IPS DF 6.9 (cell line): ENCODE measurements around the gene CHCHD6.
A peak's percentile ranks its signal among the peaks of the same experiment; 100 is the strongest.

ENCODE experiments used
- DNase-seq: peaks from one replicate; pipeline ENCODE4 v3.0.0-alpha.2; 2013; ENCODE audit warnings: low read depth, low spot score
- H3K27ac ChIP-seq: one replicate; pipeline ENCODE4 v1.5.1; 2013; ENCODE audit warnings: low read length, control low read depth
- H3K27me3 ChIP-seq: 2 replicates; pipeline ENCODE4 v1.6.1; 2013; ENCODE audit warnings: mild to moderate bottlenecking, low read length; ENCODE audit not compliant: control insufficient read depth, insufficient read depth
- H3K36me3 ChIP-seq: 2 replicates; pipeline ENCODE4 v1.6.1; 2013; ENCODE audit warnings: low read length; ENCODE audit not compliant: control insufficient read depth, insufficient read depth
- H3K4me1 ChIP-seq: 2 replicates; pipeline ENCODE4 v1.6.1; 2013; ENCODE audit warnings: low read length; ENCODE audit not compliant: control insufficient read depth, insufficient read depth
- H3K4me3 ChIP-seq: 2 replicates; pipeline ENCODE4 v1.5.1; 2013; ENCODE audit warnings: mild to moderate bottlenecking, low read length
- H3K9me3 ChIP-seq: 2 replicates; pipeline ENCODE4 v1.6.1; 2013; ENCODE audit warnings: low read length, inconsistent platforms; ENCODE audit not compliant: control insufficient read depth, insufficient read depth
- WGBS: extraction: QIAGEN DNeasy Blood & Tissue Kit; methylation state at CpG from one replicate; pipeline ENCODE4 v1.1.7; 2013; ENCODE audit warnings: mixed read lengths, missing lambda C conversion rate; ENCODE audit not compliant: insufficient read length, insufficient coverage; 5-methylcytosine and 5-hydroxymethylcytosine counted together

CHCHD6 gene

GRCh38 chr3:126976906-126977305 is 272.9 kb downstream of the CHCHD6 start:
- Histone ChIP-seq H3K4me1 (no peaks in the 10 kb centered on the region), H3K27ac (no peak overlapping the region), H3K36me3 (no peaks in the 10 kb centered on the region), H3K9me3 (no peaks in the 10 kb centered on the region), H3K4me3 (no peak overlapping the region), H3K27me3 (no peaks in the 10 kb centered on the region)
- no CpG with 5 or more reads among the region's 7 CpGs for WGBS
- no peak for DNase-seq

DNA sequence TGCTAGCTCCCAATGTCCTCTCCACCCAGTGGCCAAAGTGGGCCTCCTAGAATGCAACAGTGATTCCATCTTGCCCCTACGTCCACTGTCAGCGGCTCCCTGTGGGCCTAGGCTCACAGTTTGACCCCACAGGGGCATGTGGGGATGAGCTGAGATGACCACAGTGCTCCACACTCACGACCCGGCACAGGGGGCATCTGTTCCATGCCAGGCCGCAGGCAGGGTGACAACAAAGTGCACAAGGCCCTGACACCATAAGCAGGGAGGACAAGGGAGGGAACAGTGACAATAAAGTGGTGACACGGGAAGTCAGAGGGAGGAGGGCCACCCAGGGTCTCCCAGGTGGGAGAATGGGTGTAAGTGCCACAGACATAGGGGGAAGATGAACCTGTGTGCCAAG is 273.8 kb downstream of the CHCHD6 start:
- Histone ChIP-seq H3K27ac (no peak overlapping the region), H3K27me3 (no peaks in the 10 kb centered on the region), H3K4me3 (no peak overlapping the region), H3K36me3 (no peaks in the 10 kb centered on the region), H3K4me1 (no peaks in the 10 kb centered on the region), H3K9me3 (no peaks in the 10 kb centered on the region)
- DNase-seq = no peak
- WGBS = no CpG with 5 or more reads among the region's 6 CpGs

GRCh38 chr3:126978291-126978690 is 274.3 kb downstream of the CHCHD6 start:
- Histone ChIP-seq H3K36me3 (no peaks in the 10 kb centered on the region), H3K4me3 (no peak overlapping the region), H3K9me3 (no peaks in the 10 kb centered on the region), H3K27me3 (no peaks in the 10 kb centered on the region), H3K27ac (no peak overlapping the region), H3K4me1 (no peaks in the 10 kb centered on the region)
- WGBS = no CpG with 5 or more reads among the region's 5 CpGs
- no peak for DNase-seq

DNA sequence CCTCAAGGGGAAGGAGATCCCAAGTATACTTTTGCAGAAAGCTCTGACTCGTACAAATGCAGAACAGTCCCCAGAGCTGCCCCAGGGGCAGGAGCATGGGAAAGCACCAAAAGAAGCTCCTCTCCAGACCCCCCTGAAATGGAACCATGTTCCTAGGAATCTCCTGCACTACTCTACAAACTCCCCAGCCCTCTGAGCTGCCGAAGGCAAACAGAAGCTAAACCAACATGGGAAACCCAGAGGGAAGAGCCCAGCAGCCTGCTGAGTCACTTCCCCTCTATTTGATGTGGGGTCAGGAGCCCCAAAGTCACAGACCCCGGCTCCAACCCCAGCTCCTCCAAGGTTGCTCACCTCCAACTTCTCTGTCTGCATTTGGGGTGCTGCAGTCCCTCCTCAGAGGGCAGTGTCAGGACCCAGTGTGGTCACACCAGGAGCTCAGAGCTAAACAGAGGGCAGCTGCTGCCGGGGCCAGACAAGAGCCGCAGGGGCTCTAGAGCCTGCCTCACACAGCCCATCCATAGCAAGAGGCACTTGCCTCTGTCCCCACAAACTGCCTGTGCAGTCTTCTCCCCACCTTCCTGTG is 275.1 kb downstream of the CHCHD6 start:
- Histone ChIP-seq H3K36me3 (no peaks in the 10 kb centered on the region), H3K9me3 (no peaks in the 10 kb centered on the region), H3K27me3 (no peaks in the 10 kb centered on the region), H3K4me1 (no peaks in the 10 kb centered on the region), H3K4me3 (no peak overlapping the region), H3K27ac (no peak overlapping the region)
- WGBS = no CpG with 5 or more reads among the region's 5 CpGs
- no peak for DNase-seq

DNA sequence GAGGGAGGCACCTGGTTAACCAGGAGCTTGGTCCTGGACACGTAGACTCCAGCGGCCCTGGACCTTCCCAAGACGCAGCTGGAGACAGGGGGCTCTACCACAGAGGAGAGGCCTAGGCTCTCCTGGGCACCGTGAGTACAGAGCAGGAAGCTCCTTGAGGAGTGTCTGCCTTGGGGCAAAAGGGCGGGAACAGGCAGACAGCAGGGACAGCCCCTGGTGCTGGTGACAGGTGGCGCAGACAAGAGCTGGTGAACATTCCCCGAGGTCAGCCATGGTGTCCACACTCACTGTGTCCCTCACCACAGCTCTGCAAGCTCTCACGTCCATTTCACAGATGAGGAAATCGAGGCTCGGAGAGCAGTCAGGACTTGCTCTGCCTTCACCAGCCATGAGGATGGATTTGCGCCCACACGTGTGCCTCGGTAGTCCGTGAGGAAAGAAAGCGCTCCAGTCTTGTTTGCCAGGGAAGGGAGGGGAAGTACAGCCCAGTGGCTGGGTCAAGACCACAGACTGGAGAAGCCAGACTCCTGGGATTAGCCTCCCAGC is 276.3 kb downstream of the CHCHD6 start:
- Histone ChIP-seq H3K27me3 (no peaks in the 10 kb centered on the region), H3K36me3 (no peaks in the 10 kb centered on the region), H3K4me1 (peaks cover 1% of the 10 kb centered on the region; the same call in 1 of the 2 replicates), H3K4me3 (no peak overlapping the region), H3K9me3 (no peaks in the 10 kb centered on the region), H3K27ac (no peak overlapping the region)
- no peak for DNase-seq
- WGBS = no CpG with 5 or more reads among the region's 15 CpGs

DNA sequence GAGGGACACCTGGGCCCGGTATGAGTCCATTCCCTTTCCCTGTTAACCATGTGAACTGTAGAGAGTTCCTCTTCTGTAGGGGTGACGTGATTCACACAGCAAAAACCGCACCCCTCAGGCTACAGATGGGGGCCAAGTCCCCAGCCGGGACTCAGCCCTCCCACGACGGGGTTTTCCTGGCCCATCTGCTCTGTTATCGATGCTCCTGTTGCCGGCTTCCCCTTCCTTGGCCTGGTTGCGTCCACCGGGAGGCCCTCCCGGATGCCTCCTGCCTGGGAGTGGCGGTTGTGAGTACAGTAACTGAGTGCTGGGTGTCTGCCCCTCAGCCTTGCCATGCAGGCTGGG is 278.1 kb downstream of the CHCHD6 start:
- Histone ChIP-seq H3K27ac (no peak overlapping the region), H3K36me3 (no peaks in the 10 kb centered on the region), H3K4me1 (peaks cover 1% of the 10 kb centered on the region), H3K4me3 (peak overlapping the region; percentile 61; the same call in 1 of the 2 replicates), H3K27me3 (no peaks in the 10 kb centered on the region), H3K9me3 (no peaks in the 10 kb centered on the region)
- no peak for DNase-seq
- WGBS = no CpG with 5 or more reads among the region's 12 CpGs

GRCh38 chr3:126982471-126983175 is 278.6 kb downstream of the CHCHD6 start, which contains the start of gene PLXNA1:
Gene PLXNA1 (plus strand): TSS chr3:126983115. CDS start chr3:126988594, 5,479 bp downstream.
- H3K9me3 ChIP-seq = no peaks in the 10 kb centered on the region
- DNase-seq = no peak
- peak within 1 kb of the TSS; percentile 70; the same call in 1 of the 2 replicates for H3K4me3 ChIP-seq
- H3K36me3 ChIP-seq = no peaks in the 10 kb centered on the region
- H3K4me1 ChIP-seq = peaks cover 1% of the 10 kb centered on the region
- WGBS = no CpG with 5 or more reads among the region's 89 CpGs
- no peak within 1 kb of the TSS for H3K27ac ChIP-seq
- H3K27me3 ChIP-seq = no peaks in the 10 kb centered on the region

DNA sequence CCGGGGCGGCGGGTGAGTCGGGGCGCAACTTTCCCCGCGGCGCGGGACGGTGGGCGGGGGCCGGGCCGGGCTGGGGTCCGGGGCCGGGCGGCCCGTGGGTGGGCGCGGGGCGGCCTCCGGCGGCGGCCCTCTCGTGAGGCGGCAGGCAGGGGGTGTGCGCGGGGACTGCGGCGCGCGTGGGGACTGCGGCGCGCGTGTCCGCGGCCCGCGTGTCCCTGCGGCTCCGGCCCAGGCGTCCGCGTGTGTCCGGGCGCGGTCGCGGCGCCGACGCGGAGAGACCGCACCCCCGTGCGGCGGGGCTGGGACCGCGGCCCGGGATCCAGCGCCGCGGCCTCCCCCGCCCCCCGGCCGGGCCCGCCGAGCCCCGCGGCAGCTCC is 279.2 kb downstream of the CHCHD6 start:
- peaks cover 1% of the 10 kb centered on the region for H3K4me1 ChIP-seq
- no peak for DNase-seq
- H3K27ac ChIP-seq = no peak overlapping the region

GRCh38 chr3:126983653-126984390 is 279.8 kb downstream of the CHCHD6 start:
- Histone ChIP-seq H3K27me3 (no peaks in the 10 kb centered on the region), H3K4me3 (peak overlapping the region; percentile 70; the same call in 1 of the 2 replicates), H3K27ac (no peak overlapping the region), H3K4me1 (peaks cover 1% of the 10 kb centered on the region), H3K9me3 (no peaks in the 10 kb centered on the region), H3K36me3 (peaks cover 4% of the 10 kb centered on the region)
- WGBS = no CpG with 5 or more reads among the region's 61 CpGs
- no peak for DNase-seq

More for the DNA sequence above, 279.2 kb downstream of the CHCHD6 start:
- no CpG with 5 or more reads among the region's 70 CpGs for WGBS
- Histone ChIP-seq H3K9me3 (no peaks in the 10 kb centered on the region), H3K36me3 (no peaks in the 10 kb centered on the region), H3K4me3 (peak overlapping the region; percentile 70; the same call in 1 of the 2 replicates), H3K27me3 (no peaks in the 10 kb centered on the region)

- Histone ChIP-seq H3K27ac (no peak overlapping the region), H3K27me3 (no peaks in the 10 kb centered on the region), H3K36me3 (peaks cover 11% of the 10 kb centered on the region), H3K4me3 (peak overlapping the region; percentile 70; the same call in 1 of the 2 replicates), H3K4me1 (peaks cover 1% of the 10 kb centered on the region), H3K9me3 (no peaks in the 10 kb centered on the region)
- no peak for DNase-seq
- no CpG with 5 or more reads among the region's 21 CpGs for WGBS
These were observed 280.5 kb downstream of the CHCHD6 start for GRCh38 chr3:126984391-126985131.
